CD1c-positive myeloid dendritic cell (primary cell): ENCODE results near the gene PTPN18.
"Not testable (repeated sequence)": the region's sequence is repeated elsewhere in the genome, so short reads cannot be mapped to it uniquely, and the experiment has no call there.

Experiments
- DNase-seq: peaks from one replicate; pipeline ENCODE4 v3.0.0-alpha.2; 2016; ENCODE audit errors: extremely low spot score

The PTPN18 gene, protein sequence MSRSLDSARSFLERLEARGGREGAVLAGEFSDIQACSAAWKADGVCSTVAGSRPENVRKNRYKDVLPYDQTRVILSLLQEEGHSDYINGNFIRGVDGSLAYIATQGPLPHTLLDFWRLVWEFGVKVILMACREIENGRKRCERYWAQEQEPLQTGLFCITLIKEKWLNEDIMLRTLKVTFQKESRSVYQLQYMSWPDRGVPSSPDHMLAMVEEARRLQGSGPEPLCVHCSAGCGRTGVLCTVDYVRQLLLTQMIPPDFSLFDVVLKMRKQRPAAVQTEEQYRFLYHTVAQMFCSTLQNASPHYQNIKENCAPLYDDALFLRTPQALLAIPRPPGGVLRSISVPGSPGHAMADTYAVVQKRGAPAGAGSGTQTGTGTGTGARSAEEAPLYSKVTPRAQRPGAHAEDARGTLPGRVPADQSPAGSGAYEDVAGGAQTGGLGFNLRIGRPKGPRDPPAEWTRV

DNA sequence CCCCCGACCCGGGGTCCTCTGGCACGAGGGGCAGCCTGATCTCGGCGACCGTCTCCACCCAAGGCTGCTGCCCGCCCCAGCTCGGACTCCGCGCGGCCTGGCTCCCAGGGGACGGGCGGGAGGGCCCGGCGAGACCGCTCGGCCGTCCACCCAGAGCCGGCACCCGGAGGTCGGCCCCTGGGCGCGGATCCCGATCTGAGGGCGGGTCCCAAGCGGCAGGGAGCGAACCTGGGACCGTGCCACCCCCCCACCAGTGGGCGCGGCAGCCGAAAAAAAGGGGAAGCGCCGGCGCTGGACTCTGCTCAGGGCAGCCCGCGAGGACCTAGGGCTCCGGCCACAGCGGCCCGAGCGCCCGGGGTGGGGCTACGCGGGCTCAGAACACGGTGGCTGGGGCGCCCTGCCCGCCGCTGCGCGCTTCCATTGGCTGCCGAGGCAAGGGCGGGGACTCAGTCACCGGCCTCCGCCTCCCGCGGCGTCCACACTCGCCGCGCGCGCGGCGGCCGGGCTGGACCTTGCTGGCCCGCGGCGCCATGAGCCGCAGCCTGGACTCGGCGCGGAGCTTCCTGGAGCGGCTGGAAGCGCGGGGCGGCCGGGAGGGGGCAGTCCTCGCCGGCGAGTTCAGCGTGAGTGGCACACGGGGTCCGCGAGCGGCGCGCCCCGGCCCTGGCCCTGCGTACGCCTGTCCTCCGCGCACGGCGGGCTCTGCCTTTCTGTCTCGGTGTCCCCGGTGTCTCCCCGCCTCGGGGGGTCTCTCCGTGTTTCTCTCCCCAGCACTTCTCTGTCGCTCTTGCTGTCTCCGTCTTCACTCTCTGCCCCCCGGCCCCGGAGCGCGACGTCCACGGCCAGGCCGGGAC lies at the start of gene PTPN18:
Gene PTPN18, plus strand, starts transcription at position 479 of the 854 bp plus-strand sequence. Its CDS starts 52 bp downstream, at position 531.
- peak; percentile 95 for DNase-seq

DNA sequence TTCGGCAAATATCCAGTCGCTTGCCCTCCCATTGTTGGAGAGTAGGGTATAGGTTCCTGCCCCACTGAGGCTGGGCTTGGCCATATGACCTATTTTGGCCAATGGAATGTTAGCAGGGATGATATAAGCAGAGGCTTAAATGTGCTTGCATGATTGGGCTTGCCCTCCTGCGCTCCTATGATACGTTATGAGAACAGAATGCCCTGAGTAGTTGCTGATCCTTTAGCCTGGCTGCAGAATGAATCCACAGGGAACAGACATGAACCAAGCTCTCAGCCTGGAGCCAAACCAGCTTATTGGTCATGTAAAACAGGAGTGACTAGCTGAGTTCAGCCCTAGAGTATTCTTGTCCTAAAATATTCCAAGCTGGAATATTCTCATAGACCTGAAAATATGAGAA lies 48.0 kb upstream of the PTPN18 start:
- no peak for DNase-seq

DNA sequence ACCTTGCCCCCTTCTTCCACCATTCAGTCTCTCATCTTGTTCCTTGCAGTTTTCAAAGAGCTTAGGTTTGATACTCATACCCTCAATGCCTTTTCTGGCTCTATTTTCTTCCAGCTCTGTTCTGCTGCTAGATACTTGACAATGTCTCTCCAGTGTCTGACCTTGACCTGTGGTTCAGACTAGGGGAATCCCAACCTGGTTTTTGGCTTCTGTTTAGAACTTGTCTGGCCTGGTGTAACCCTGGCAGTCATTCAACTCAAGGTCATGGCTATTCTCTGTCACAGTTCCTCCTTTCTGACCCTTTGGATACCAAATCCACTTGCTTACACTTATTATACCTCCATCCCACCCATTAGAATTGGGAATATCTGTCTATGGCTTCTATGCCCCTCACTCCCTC lies 45.0 kb upstream of the PTPN18 start:
- no peak for DNase-seq

DNA sequence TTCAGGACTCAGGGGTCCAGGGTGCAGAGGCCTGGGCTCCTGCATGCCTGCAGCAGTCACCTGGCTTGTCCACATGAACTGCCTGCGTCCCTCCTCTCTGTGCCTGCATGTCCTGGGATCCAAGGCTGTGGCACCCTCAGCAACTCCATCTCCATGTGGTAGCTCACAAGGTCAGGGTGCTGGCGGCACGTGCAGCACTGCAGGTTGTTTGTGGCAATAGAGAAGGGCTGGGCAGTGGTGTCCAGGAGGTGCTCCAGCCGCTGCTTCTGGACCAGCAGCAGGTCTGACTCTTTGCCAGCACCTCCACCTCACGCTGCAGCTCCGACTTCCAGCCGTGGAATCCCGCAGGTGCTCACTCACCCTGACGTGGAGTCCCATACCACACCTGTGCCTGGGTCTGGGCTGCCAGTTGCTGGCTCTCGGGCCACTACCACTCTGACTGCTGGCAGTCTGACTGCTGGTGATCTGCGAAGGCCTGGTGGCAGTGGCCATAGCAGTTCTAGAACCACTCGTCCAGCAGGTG lies 42.0 kb upstream of the PTPN18 start:
- no peak for DNase-seq

DNA sequence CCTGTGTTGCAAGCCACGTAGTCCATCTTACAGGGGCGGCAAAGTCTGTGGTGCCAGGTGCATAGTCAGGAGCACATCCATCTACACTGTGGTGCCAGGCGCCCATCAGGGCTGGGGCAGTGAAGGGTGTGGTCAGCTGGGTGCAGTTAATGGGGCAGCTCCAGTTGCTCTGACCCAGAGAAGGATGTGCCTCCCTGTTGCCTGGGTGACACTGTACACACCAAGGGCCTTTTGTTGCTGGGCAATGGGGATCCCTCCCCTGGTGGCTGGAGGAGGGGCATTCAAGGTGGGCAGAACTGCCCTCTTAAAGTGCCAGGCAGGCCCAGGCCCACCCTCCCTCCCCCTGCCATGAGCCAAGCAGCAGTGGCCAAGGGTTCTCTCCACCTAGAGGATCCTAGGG lies 41.5 kb upstream of the PTPN18 start:
- no peak for DNase-seq

DNA sequence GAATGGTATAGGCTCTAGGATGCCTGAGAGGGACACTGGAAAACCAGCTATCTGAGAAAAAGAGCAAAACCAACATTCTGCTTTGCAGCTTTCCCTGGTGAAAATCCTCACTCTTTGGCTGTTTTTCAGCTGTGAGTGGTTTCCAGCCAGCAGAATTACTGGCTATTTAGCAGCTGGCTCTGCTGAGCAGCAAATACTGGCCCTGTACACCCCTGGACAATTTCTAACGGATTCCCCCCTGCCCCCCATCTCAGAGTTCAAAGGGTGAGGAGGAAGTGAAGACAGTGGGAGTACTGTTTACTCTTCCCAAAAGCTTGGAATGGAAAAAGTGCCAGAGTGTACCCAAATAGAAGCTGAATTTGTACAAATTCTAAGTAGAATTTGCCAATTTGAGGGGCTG lies 39.3 kb upstream of the PTPN18 start:
- no peak for DNase-seq

DNA sequence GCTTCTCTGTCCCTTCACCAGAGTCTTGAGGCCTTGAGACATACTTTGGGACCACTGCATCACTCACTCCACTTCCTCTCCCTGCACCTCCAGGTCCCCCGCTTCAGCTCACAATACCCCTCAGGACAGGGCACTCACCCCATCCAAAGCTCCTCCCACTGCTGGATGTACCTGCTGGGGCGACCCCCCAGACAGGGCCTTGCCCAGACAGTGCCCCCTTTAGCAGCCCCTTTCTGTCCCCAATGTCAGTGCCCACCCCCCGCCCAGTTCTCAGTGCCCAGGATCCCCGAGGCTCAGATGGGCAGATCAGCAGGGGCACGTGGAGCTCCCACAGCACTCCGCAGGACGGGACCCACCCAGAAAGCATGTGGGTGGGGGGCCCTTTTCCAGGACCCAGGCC lies 37.0 kb upstream of the PTPN18 start:
- DNase-seq, result no peak

DNA sequence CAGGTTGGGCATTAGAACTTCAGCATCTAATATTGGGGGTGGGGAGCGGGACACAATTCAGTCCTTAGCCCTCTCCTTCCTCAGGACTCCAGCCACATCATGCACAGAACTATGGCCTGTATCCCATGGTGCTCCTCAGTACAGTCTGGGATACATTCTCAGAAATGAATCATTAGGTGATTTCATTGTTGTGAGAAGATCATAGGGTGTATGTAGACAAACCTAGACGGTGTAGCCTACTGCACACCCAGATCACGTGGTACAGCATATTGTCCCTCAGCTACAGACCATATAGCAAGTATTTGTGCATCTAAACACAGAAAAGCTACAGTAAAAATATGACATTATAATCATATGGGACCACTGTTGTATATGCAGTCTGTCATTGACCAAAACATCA lies 36.3 kb upstream of the PTPN18 start:
- DNase-seq, result no peak

DNA sequence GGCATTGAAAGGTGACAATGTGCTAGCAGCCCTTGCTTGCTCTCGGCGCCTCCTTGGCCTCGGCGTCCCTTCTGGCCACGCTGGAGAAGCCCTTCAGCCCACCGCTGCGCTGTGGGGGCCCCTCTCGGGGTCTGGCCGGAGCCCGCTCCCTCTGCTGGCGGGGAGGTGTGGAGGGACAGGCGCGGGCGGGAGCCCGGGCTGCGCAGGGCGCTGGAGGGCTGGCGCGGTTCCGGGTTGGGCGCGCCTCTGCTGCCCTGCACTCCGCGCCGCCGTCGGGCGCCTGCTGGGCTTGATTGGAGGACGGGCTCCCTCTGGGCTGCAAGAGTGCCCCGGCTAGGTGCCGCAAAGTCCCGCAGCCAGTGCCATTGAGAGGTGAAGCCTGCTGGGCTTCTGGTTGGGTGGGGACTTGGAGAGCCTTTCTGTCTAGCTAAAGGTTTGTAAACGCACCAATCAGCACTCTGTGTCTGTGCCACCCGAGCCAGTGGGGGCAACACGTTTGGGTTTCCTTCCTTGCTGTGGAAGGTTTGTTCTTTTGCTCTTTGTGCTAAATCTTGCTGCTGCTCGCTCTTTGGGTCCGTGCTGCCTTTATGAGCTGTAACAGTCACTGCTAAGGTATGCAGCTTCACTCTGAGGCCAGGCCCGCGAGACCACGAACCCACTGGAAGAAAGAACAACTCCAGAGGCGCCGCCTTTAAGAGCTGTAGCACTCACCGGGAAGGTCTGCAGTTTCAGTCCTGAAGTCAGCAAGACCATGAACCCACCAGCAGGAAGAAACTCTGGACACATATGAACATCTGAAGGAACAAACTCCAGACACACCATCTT lies 27.9 kb upstream of the PTPN18 start:
- DNase-seq, result no peak

DNA sequence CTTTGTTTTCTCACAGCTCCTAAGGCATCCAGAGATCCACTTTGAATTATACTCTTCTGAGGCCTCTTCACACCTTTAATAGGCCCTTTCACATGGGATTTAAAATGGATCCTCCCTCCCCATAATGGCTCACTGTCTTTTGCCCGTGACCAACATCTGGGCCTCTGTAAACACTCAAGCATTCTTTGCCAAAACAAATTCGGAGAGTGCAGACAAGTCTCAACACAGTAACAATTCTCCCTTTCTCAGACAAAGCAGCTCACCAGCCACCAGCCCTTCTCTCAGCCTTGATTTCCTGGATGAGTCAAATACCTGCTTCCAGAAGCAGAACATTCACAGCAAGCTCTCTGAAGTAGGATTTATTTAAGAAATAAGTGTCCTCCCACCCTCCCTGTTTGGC lies 27.1 kb upstream of the PTPN18 start:
- no peak for DNase-seq

DNA sequence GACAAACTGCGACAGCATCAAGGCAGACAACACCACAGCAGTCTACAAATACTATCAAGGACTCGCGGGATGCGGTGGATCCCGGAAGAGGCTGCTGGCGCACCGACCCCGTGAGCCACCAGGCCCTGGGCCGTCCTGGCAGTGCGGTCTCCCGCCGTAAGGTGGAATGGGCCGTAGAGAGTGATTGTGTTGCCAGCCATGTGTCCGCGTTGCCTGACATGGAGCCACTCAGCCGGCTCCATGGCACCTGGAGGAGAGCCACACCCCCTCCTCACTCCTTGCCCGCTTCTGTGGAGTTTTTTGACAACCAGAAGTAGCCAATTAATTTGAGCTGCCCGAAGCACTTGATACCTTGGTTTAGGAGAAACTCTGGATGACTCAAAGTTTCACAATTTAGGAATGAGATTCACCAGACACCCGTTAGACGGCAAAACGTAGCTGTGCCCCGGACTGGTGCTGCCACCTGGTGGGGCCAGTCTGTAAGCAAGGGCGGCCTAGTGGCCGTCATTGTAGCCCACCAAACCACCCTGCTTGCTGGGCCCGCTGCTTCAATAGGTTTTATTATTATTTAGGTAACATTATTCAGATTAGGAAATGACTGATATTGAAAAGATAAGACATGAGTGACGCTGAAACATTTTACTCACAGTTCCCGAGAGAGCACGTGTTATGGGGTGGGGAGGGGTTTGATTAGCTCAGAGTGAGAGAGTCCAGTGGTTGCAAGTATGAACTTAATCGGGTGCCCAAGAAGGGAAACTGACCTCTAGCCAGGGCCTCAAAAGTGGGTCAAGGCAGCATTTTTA lies 23.4 kb upstream of the PTPN18 start:
- DNase-seq, result peak; percentile 70

DNA sequence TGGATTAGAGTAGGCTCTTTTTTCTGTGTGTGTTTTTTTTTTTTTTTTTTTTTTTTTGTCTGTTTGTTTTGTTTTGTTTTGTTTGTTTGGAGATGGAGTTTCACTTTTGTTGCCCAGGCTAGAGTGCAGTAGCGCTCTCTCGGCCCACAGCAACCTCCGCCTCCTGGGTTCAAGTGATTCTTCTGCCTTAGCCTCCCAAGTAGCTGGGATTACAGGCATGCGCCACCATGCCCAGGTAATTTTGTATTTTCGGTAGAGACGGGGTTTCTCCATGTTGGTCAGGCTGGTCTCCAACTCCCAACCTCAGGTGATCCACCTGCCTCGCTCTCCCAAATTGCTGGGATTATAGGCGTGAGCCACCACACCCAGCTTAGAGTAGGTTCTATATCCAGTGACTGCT lies 22.6 kb upstream of the PTPN18 start:
- DNase-seq, result not testable (repeated sequence)

DNA sequence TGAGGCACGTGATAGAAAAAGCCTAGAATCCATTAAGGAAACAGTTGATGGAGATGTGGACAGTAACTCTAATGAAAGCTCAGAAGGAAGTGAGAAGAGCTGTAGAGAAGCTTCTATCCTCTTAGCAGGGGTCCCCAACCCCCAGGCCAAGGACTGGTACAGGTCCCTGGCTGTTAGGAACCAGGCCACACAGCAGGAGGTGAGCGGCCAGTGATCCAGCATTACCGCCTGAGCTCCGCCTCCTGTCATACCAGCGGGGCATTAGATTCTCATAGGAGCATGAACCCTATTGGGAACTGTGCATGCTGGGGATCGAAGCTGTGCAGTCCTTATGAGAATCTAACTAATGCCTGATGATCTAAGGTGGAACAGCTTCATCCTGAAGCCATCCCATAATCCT lies 21.8 kb upstream of the PTPN18 start:
- no peak for DNase-seq

DNA sequence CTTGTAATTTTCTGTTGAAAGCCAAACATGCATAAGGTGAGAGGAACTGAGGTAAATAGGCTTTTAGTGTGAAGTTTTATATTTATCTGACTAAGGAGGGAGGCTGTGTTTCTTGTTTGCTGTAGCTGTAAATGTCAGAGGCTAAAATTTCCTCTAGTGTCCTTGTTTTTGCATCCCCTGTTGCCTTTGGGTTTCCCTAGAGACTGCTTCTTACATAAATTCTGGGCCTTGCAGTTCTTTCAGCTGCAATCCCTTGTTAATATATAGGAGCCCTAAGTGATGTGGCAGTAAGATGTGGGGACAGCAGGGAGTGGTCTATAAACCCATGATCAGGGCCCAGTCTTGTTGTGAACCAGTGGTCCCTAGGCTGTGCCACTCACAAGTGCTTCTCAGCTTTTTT lies 20.6 kb upstream of the PTPN18 start:
- DNase-seq, result no peak

DNA sequence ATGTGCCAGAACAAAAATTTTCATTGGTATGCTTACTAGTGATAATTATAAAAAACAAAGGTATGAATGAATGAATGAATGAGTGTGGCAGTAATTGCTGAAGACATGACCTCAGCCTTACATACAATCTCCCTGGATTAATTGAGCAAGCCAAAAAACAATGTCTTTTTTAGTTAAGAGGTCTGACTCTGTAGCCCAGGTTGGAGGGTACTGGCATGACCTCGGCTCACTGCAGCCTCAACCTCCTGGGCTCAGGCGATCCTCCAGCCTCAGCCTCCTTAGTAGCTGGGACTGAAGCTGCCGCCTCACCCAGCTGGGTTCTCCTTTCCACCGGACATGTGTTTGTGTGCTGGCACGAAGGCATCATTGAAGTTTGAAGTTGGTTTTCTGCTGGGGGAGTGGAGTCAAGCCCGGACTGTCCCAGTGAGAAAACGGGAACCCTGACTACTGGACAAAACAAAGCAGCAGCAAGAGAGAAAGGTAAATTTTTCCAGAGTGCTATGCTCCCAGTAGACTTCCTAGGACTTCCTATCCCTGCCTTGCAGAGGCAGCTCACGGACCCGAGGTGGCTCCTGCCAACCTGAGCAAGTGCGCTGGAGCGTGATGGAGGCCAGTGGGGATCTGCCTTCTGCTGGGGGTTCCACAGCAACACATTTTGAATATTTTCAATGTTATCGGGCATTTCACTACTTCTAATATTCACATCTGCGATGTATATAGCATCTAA lies 19.5 kb upstream of the PTPN18 start:
- DNase-seq, result no peak

DNA sequence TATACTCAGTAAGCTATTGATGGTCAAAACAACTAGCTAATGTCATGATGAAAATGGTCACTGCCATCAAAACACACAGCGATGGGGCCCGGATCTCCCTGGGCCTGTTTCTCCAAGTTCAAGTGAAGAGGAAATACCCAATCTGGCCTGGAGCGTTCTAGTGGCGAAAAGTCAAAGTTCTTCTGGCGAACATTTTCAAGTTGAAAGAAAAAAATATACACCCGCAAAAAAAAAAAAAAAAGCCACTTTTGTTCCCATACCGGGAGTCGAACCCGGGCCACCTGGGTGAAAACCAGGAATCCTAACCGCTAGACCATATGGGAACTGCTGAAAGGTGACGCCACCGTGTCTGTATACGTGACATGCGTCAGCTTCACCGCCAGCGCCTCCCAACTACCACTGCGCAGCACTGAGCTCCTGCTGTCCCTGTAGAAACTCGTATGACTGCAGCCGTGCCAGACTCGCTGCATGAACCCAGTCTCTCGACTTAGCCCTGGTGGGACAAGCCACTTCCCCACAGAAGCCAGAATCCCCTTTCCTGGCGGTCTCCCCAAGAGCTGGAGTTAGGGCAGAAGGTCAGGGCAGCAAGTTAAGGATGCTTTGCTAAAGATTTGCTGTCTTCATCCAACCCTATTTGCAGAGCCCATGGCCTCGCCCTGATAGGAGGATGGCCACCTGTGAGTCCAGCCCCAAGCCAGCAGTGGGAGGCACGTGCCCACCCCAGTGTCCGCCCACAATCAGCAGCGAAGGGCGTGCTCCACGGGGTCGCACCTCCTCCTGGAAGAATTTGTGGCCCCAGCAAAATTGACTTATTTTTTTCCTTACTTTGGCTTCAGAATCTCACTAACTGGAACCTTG lies 18.8 kb upstream of the PTPN18 start:
- DNase-seq, result peak; percentile 39

DNA sequence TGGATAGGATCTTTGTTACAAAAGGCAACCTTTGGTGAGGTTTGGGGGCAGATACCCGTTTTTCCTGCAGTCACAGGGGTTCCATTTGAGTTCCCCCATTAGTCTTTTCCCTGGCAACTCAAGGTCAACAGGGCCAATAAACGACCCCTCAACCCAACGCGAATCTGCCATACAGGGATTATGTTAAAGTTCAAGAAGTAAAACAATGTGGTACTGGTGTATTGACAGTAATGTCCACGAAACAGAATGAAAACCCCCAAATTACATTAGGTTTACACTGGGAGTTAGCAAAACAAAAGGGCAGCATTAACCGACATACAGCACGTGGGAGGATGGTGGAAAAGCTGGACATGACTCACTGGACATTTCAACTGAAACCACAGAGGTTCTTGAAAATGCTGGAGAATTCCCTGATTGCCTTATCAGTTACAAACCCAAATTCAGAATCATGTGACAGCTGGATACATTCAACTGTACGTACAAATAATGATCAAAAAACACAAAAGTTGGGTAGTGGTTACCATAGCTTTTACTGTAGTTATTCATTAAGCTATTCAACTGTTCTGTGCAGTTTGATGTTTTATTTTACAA lies 18.0 kb upstream of the PTPN18 start:
- DNase-seq, result no peak

DNA sequence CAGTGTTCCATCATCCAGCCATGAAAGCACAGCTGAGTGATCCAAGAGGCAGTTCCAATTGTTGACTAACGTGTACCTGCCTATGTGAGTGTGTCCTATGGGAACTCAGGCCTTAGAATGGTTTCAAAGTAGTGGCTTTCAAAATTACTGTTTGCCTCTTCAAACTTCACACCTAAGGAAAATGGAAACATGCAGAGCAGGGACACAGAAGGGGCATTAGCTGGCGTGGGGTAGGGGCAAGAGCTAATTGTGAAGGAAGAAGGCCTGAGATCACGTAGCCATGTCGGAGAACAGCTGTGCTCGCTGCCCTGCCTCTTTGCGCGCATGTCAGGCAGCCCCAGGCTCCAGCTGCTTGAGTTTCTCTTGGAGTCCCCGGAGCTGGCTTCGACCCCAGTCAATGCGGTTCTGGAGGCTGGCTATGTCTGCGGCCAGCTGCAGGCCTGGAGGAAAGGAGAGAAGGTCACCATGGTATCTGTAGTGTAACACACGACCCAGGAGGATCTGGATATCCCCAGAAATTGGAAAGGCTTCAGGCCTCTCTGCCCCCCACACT lies 17.0 kb upstream of the PTPN18 start:
- no peak for DNase-seq
